Measurements from ENCODE around the gene POLR1C. TPM values are rescaled to one million over a fixed set of nuclear protein-coding genes. Genes with fewer than 3 reads are reported as not detected.
"Not testable (repeated sequence)": the region's sequence is repeated elsewhere in the genome, so short reads cannot be mapped to it uniquely, and the experiment has no call there.

Gene POLR1C
- total and polyA plus RNA-seq, 4 donors, result 11.0 to 27.6 (median 21.9) TPM

GRCh38 chr6:43523284-43523683, 6.4 kb downstream of the POLR1C start:
- H3K9me3 ChIP-seq (ENCODE audit: control insufficient read depth, low read length), result no peaks in the 10 kb centered on the region
- H3K36me3 ChIP-seq (ENCODE audit: control insufficient read depth in 1 of 2, insufficient read depth in 2 of 2, low read length in 1 of 2), result peaks cover 12 to 27% of the 10 kb centered on the region in 2 donors
- 69 to 71% methylated on average over 3 of the region's 3 CpGs for WGBS, 2 donors
- no peak overlapping the region for H3K4me3 ChIP-seq (ENCODE audit: low read length in 2 of 2)
- H3K27me3 ChIP-seq (ENCODE audit: control insufficient read depth in 1 of 2, insufficient read depth in 2 of 2, low read length in 1 of 2), result no peaks in the 10 kb centered on the region
- no peak for DNase-seq
- no peak for ATAC-seq (ENCODE audit: low FRiP score)
- no peak overlapping the region for H3K27ac ChIP-seq (ENCODE audit: low read depth in 1 of 2, low read length in 2 of 2)
- intact Hi-C loops (cut with DNase I), result no loop called here
- no peaks in the 10 kb centered on the region for H3K4me1 ChIP-seq (ENCODE audit: control insufficient read depth in 1 of 2, insufficient read depth in 2 of 2, low read length in 2 of 2)

GRCh38 chr6:43524483-43524961, 7.6 kb downstream of the POLR1C start:
- H3K9me3 ChIP-seq (ENCODE audit: control insufficient read depth, low read length), result no peaks in the 10 kb centered on the region
- no peak overlapping the region for H3K4me3 ChIP-seq (ENCODE audit: low read length in 2 of 2)
- ATAC-seq (ENCODE audit: low FRiP score) (no peak), DNase-seq (no peak)
- intact Hi-C loops (cut with DNase I), result no loop called here
- H3K27me3 ChIP-seq (ENCODE audit: control insufficient read depth in 1 of 2, insufficient read depth in 2 of 2, low read length in 1 of 2), result no peaks in the 10 kb centered on the region
- no peak overlapping the region for H3K27ac ChIP-seq (ENCODE audit: low read depth in 1 of 2, low read length in 2 of 2)
- 82 to 85% methylated on average over 10 of the region's 10 CpGs for WGBS, 2 donors
- H3K36me3 ChIP-seq (ENCODE audit: control insufficient read depth in 1 of 2, insufficient read depth in 2 of 2, low read length in 1 of 2), result peaks cover 14 to 28% of the 10 kb centered on the region in 2 donors
- no peaks in the 10 kb centered on the region for H3K4me1 ChIP-seq (ENCODE audit: control insufficient read depth in 1 of 2, insufficient read depth in 2 of 2, low read length in 2 of 2)

- no peaks in the 10 kb centered on the region for H3K27me3 ChIP-seq (ENCODE audit: control insufficient read depth in 1 of 2, insufficient read depth in 2 of 2, low read length in 1 of 2)
- no peak overlapping the region for H3K4me3 ChIP-seq (ENCODE audit: low read length in 2 of 2)
- no peak for DNase-seq
- no peak for ATAC-seq (ENCODE audit: low FRiP score)
- peaks cover 5 to 10% of the 10 kb centered on the region in 2 donors for H3K36me3 ChIP-seq (ENCODE audit: control insufficient read depth in 1 of 2, insufficient read depth in 2 of 2, low read length in 1 of 2)
- no peaks in the 10 kb centered on the region for H3K4me1 ChIP-seq (ENCODE audit: control insufficient read depth in 1 of 2, insufficient read depth in 2 of 2, low read length in 2 of 2)
- intact Hi-C loops (cut with DNase I), result no loop called here
- 78 to 86% methylated on average over 1 of the region's 1 CpG for WGBS, 2 donors
- no peak overlapping the region for H3K27ac ChIP-seq (ENCODE audit: low read depth in 1 of 2, low read length in 2 of 2)
- no peaks in the 10 kb centered on the region for H3K9me3 ChIP-seq (ENCODE audit: control insufficient read depth, low read length)
Observed at GRCh38 chr6:43532201-43532600, 15.3 kb downstream of the POLR1C start.

GRCh38 chr6:43538986-43539385, 22.1 kb downstream of the POLR1C start:
- H3K36me3 ChIP-seq (ENCODE audit: control insufficient read depth in 1 of 2, insufficient read depth in 2 of 2, low read length in 1 of 2); ATAC-seq (ENCODE audit: low FRiP score); H3K27me3 ChIP-seq (ENCODE audit: control insufficient read depth in 1 of 2, insufficient read depth in 2 of 2, low read length in 1 of 2); H3K4me1 ChIP-seq (ENCODE audit: control insufficient read depth in 1 of 2, insufficient read depth in 2 of 2, low read length in 2 of 2); H3K4me3 ChIP-seq (ENCODE audit: low read length in 2 of 2); intact Hi-C loops (cut with DNase I); H3K9me3 ChIP-seq (ENCODE audit: control insufficient read depth, low read length); DNase-seq; H3K27ac ChIP-seq (ENCODE audit: low read depth in 1 of 2, low read length in 2 of 2): not testable (repeated sequence)
- 96 to 99% methylated on average over 14 to 15 of the region's 17 CpGs for WGBS, 2 donors

GRCh38 chr6:43539409-43539808, 22.5 kb downstream of the POLR1C start:
- DNase-seq; intact Hi-C loops (cut with DNase I); H3K4me1 ChIP-seq (ENCODE audit: control insufficient read depth in 1 of 2, insufficient read depth in 2 of 2, low read length in 2 of 2); H3K27ac ChIP-seq (ENCODE audit: low read depth in 1 of 2, low read length in 2 of 2); H3K4me3 ChIP-seq (ENCODE audit: low read length in 2 of 2); H3K27me3 ChIP-seq (ENCODE audit: control insufficient read depth in 1 of 2, insufficient read depth in 2 of 2, low read length in 1 of 2); H3K36me3 ChIP-seq (ENCODE audit: control insufficient read depth in 1 of 2, insufficient read depth in 2 of 2, low read length in 1 of 2); ATAC-seq (ENCODE audit: low FRiP score); H3K9me3 ChIP-seq (ENCODE audit: control insufficient read depth, low read length): not testable (repeated sequence)
- 97 to 98% methylated on average over 20 of the region's 20 CpGs for WGBS, 2 donors

- Histone ChIP-seq H3K27ac (ENCODE audit: low read depth in 1 of 2, low read length in 2 of 2) (no peak overlapping the region), H3K36me3 (ENCODE audit: control insufficient read depth in 1 of 2, insufficient read depth in 2 of 2, low read length in 1 of 2) (no peaks in the 10 kb centered on the region), H3K27me3 (ENCODE audit: control insufficient read depth in 1 of 2, insufficient read depth in 2 of 2, low read length in 1 of 2) (no peaks in the 10 kb centered on the region), H3K9me3 (ENCODE audit: control insufficient read depth, low read length) (no peaks in the 10 kb centered on the region), H3K4me3 (ENCODE audit: low read length in 2 of 2) (no peak overlapping the region), H3K4me1 (ENCODE audit: control insufficient read depth in 1 of 2, insufficient read depth in 2 of 2, low read length in 2 of 2) (no peaks in the 10 kb centered on the region)
- 97% methylated on average over 5 of the region's 5 CpGs for WGBS, 2 donors
- ATAC-seq (ENCODE audit: low FRiP score), result no peak
- DNase-seq, result no peak
- intact Hi-C loops (cut with DNase I), result no loop called here
Observed at GRCh38 chr6:43540507-43540906, 23.6 kb downstream of the POLR1C start.

- H3K36me3 ChIP-seq (ENCODE audit: control insufficient read depth in 1 of 2, insufficient read depth in 2 of 2, low read length in 1 of 2), result no peaks in the 10 kb centered on the region
- WGBS, 2 donors, result 94 to 96% methylated on average over 8 of the region's 8 CpGs
Observed at GRCh38 chr6:43541774-43542471, 25.0 kb downstream of the POLR1C start.

GRCh38 chr6:43544461-43544860, 27.6 kb downstream of the POLR1C start:
- 61 to 62% methylated on average over 4 of the region's 4 CpGs for WGBS, 2 donors
- no peaks in the 10 kb centered on the region for H3K9me3 ChIP-seq (ENCODE audit: control insufficient read depth, low read length)

More at GRCh38 chr6:43541774-43542471, 25.0 kb downstream of the POLR1C start:
- Histone ChIP-seq H3K4me3 (ENCODE audit: low read length in 2 of 2) (no peak overlapping the region), H3K9me3 (ENCODE audit: control insufficient read depth, low read length) (no peaks in the 10 kb centered on the region), H3K27ac (ENCODE audit: low read depth in 1 of 2, low read length in 2 of 2) (no peak overlapping the region), H3K4me1 (ENCODE audit: control insufficient read depth in 1 of 2, insufficient read depth in 2 of 2, low read length in 2 of 2) (no peaks in the 10 kb centered on the region), H3K27me3 (ENCODE audit: control insufficient read depth in 1 of 2, insufficient read depth in 2 of 2, low read length in 1 of 2) (no peaks in the 10 kb centered on the region)
- DNase-seq (no peak), ATAC-seq (ENCODE audit: low FRiP score) (no peak)
- intact Hi-C loops (cut with DNase I), result no loop called here

GRCh38 chr6:43547222-43547621, 30.3 kb downstream of the POLR1C start:
- no peak overlapping the region for H3K27ac ChIP-seq (ENCODE audit: low read depth in 1 of 2, low read length in 2 of 2)
- DNase-seq (no peak), ATAC-seq (ENCODE audit: low FRiP score) (no peak)
- H3K27me3 ChIP-seq (ENCODE audit: control insufficient read depth in 1 of 2, insufficient read depth in 2 of 2, low read length in 1 of 2), result no peaks in the 10 kb centered on the region
- intact Hi-C loops (cut with DNase I), result no loop called here
- 55 to 79% methylated on average over 3 of the region's 3 CpGs for WGBS, 2 donors
- peaks cover 7 to 8% of the 10 kb centered on the region in 2 donors for H3K36me3 ChIP-seq (ENCODE audit: control insufficient read depth in 1 of 2, insufficient read depth in 2 of 2, low read length in 1 of 2)
- no peaks in the 10 kb centered on the region for H3K9me3 ChIP-seq (ENCODE audit: control insufficient read depth, low read length)
- no peak overlapping the region for H3K4me3 ChIP-seq (ENCODE audit: low read length in 2 of 2)
- H3K4me1 ChIP-seq (ENCODE audit: control insufficient read depth in 1 of 2, insufficient read depth in 2 of 2, low read length in 2 of 2), result no peaks in the 10 kb centered on the region

More at GRCh38 chr6:43544461-43544860, 27.6 kb downstream of the POLR1C start:
- H3K36me3 ChIP-seq (ENCODE audit: control insufficient read depth in 1 of 2, insufficient read depth in 2 of 2, low read length in 1 of 2), result peaks cover 4 to 5% of the 10 kb centered on the region in 2 donors
- no peak for DNase-seq
- H3K27ac ChIP-seq (ENCODE audit: low read depth in 1 of 2, low read length in 2 of 2), result no peak overlapping the region
- intact Hi-C loops (cut with DNase I), result no loop called here
- no peak overlapping the region for H3K4me3 ChIP-seq (ENCODE audit: low read length in 2 of 2)
- no peak for ATAC-seq (ENCODE audit: low FRiP score)
- H3K27me3 ChIP-seq (ENCODE audit: control insufficient read depth in 1 of 2, insufficient read depth in 2 of 2, low read length in 1 of 2), result no peaks in the 10 kb centered on the region
- H3K4me1 ChIP-seq (ENCODE audit: control insufficient read depth in 1 of 2, insufficient read depth in 2 of 2, low read length in 2 of 2), result no peaks in the 10 kb centered on the region
